Tibial nerve (tissue), 4 donors: ENCODE data around the gene ATP5IF1.

Experiments
- EP300 ChIP-seq, 2 donors: sonication (generic); formaldehyde crosslinking; IDR thresholded peaks; one replicate each; pipeline ENCODE4 v1.6.1; 2017; ENCODE audit warnings: antibody characterized with exemption in 2 of 2, mild to moderate bottlenecking in 1 of 2
- POLR2A ChIP-seq, 2 donors: fragments of 450-650 bp; IDR thresholded peaks; one replicate each; pipeline ENCODE4 v1.6.1; 2017; ENCODE audit warnings: antibody characterized with exemption in 2 of 2, mild to moderate bottlenecking in 2 of 2, moderate library complexity in 2 of 2
- TF ChIP-seq, protein P1 (sequence below), 5 experiments: fragments of 200-600 bp in 3 of 5; fragments of 450-650 bp in 2 of 5; sonication (generic) in 3 of 5; IDR thresholded peaks; one replicate each; pipeline ENCODE4 v1.5.1; 2016 to 2019; ENCODE audit warnings: antibody characterized with exemption in 5 of 5, mild to moderate bottlenecking in 3 of 5, moderate library complexity in 2 of 5

DNA sequence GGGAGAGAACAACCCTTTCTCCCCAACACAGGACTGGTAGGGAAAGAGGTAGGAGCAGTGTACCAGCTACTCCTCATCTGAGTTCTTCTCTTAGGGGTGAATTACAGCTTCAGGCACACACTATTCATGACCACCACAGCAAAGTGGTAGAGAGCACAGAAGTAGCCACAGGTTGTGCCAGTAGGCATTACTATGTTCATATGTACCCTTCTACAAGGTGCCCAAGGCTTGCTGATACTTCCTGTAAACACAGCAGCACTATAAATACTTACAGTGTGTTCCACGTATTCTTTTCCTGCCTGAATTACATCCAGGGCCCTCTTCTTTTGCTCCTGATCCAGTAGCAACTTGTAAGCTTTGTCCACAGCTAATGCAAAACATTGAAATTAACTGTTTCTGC lies 26.2 kb upstream of the ATP5IF1 start:
- TF ChIP-seq, protein P1, sequence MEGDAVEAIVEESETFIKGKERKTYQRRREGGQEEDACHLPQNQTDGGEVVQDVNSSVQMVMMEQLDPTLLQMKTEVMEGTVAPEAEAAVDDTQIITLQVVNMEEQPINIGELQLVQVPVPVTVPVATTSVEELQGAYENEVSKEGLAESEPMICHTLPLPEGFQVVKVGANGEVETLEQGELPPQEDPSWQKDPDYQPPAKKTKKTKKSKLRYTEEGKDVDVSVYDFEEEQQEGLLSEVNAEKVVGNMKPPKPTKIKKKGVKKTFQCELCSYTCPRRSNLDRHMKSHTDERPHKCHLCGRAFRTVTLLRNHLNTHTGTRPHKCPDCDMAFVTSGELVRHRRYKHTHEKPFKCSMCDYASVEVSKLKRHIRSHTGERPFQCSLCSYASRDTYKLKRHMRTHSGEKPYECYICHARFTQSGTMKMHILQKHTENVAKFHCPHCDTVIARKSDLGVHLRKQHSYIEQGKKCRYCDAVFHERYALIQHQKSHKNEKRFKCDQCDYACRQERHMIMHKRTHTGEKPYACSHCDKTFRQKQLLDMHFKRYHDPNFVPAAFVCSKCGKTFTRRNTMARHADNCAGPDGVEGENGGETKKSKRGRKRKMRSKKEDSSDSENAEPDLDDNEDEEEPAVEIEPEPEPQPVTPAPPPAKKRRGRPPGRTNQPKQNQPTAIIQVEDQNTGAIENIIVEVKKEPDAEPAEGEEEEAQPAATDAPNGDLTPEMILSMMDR (IDR thresholded peaks at IDR 0.05), result no peak
- TF ChIP-seq EP300 (IDR thresholded peaks at IDR 0.05) (no peak), POLR2A (IDR thresholded peaks at IDR 0.05) (no peak)
